IMR-90 (cell line): ENCODE measurements around the gene LEP. TPM values are rescaled to one million over a fixed set of nuclear protein-coding genes. Genes with fewer than 3 reads are reported as not detected.
"Not testable (repeated sequence)": the region's sequence is repeated elsewhere in the genome, so short reads cannot be mapped to it uniquely, and the experiment has no call there.

ENCODE experiments used
- ATAC-seq: fragments of 200-7000 bp; cut with Tn5 transposase; 2 replicates; pipeline ENCODE4 v1.9.1; 2020; ENCODE audit warnings: low read depth, mild to moderate bottlenecking, moderate library complexity
- BruUV-seq: library from RNA; stranded (reverse); fragments of 400-500 nt; replicated peaks from 2 replicates; lab custom pipeline; 2021; lab: Mats Ljungman, UMichigan
- CTCF ChIA-PET: fragments of 300-600 bp; formaldehyde crosslinking; extraction: SDS; loops from one replicate; lab custom pipeline; 2021; ENCODE audit warnings: antibody characterized with exemption; lab: Yijun Ruan, JAX
- POLR2A ChIA-PET: fragments of 300-600 bp; sonication (Branson Sonifier 250); formaldehyde crosslinking; loops from one replicate; lab custom pipeline; 2022; ENCODE audit warnings: antibody characterized with exemption; ENCODE audit not compliant: unreplicated experiment; lab: Charles Lee
- DNase-seq: peaks from one replicate; pipeline ENCODE4 v3.0.0; 2013
- H2AFZ ChIP-seq: replicated peaks from 2 replicates; pipeline ENCODE3; 2013; ENCODE audit warnings: low read length, mild to moderate bottlenecking; ENCODE audit not compliant: poor library complexity
- H2AK5ac ChIP-seq: 2 replicates; pipeline ENCODE4 v1.6.1; 2013; ENCODE audit warnings: low read depth, low read length, inconsistent platforms
- H2AK9ac ChIP-seq: replicated peaks from 2 replicates; pipeline ENCODE3; 2013; ENCODE audit warnings: mild to moderate bottlenecking, low read depth, low read length, moderate library complexity; ENCODE audit not compliant: poor library complexity
- H2BK120ac ChIP-seq: 2 replicates; pipeline ENCODE4 v1.6.1; 2013; ENCODE audit warnings: low read depth, low read length, inconsistent platforms
- H2BK15ac ChIP-seq: 3 replicates; pipeline ENCODE4 v1.6.1; 2013; ENCODE audit warnings: low read depth, low read length, inconsistent platforms
- H2BK20ac ChIP-seq: 2 replicates; pipeline ENCODE4 v1.6.1; 2013; ENCODE audit warnings: low read depth, mild to moderate bottlenecking, inconsistent platforms, low read length, moderate library complexity
- H2BK5ac ChIP-seq: 2 replicates; pipeline ENCODE4 v1.6.1; 2013; ENCODE audit warnings: mild to moderate bottlenecking, low read depth, low read length, inconsistent platforms; ENCODE audit not compliant: poor library complexity, severe bottlenecking
- H3K14ac ChIP-seq: replicated peaks from 2 replicates; pipeline ENCODE4 v1.6.1; 2013; ENCODE audit warnings: low read depth, low read length, inconsistent platforms
- H3K18ac ChIP-seq: 2 replicates; pipeline ENCODE4 v1.6.1; 2013; ENCODE audit warnings: low read depth, low read length, control low read depth
- H3K23ac ChIP-seq: 2 replicates; pipeline ENCODE4 v1.6.1; 2013; ENCODE audit warnings: low read depth, low read length, inconsistent platforms
- H3K27ac ChIP-seq: 2 replicates; pipeline ENCODE4 v1.5.1; 2013; ENCODE audit warnings: mild to moderate bottlenecking, control low read depth, low read length; ENCODE audit not compliant: insufficient read depth
- H3K27me3 ChIP-seq: 2 replicates; pipeline ENCODE4 v1.6.1; 2013; ENCODE audit warnings: low read length; ENCODE audit not compliant: control insufficient read depth, insufficient read depth
- H3K36me3 ChIP-seq: 2 replicates; pipeline ENCODE4 v1.6.1; 2013; ENCODE audit warnings: low read length, mixed read lengths; ENCODE audit not compliant: control insufficient read depth, insufficient read depth
- H3K4ac ChIP-seq: 2 replicates; pipeline ENCODE4 v1.6.1; 2013; ENCODE audit warnings: low read depth, low read length, inconsistent platforms
- H3K4me1 ChIP-seq: 2 replicates; pipeline ENCODE4 v1.6.1; 2013; ENCODE audit warnings: low read length, mixed read lengths; ENCODE audit not compliant: control insufficient read depth, insufficient read depth
- H3K4me2 ChIP-seq: 2 replicates; pipeline ENCODE4 v1.6.1; 2013; ENCODE audit warnings: low read depth, mild to moderate bottlenecking, control low read depth, low read length, moderate library complexity
- H3K4me3 ChIP-seq: 2 replicates; pipeline ENCODE4 v1.5.1; 2013; ENCODE audit warnings: low read depth, mild to moderate bottlenecking, control low read depth, low read length, moderate library complexity; ENCODE audit not compliant: insufficient read depth
- H3K56ac ChIP-seq: 2 replicates; pipeline ENCODE4 v1.6.1; 2013; ENCODE audit warnings: low read length, inconsistent platforms; ENCODE audit not compliant: insufficient read depth; ENCODE audit errors: extremely low read depth
- H3K79me1 ChIP-seq, 2 experiments: 2 replicates each; pipeline ENCODE4 v1.6.1; 2013; ENCODE audit warnings: low read length in 2 of 2, inconsistent platforms in 1 of 2, low read depth in 1 of 2
- H3K9ac ChIP-seq: 2 replicates; pipeline ENCODE4 v1.6.1; 2013; ENCODE audit warnings: low read depth, low read length, control low read depth
- H3K9me1 ChIP-seq: 2 replicates; pipeline ENCODE4 v1.6.1; 2013; ENCODE audit warnings: low read length, inconsistent platforms; ENCODE audit not compliant: insufficient read depth
- H3K9me3 ChIP-seq: 2 replicates; pipeline ENCODE4 v1.6.1; 2013; ENCODE audit warnings: low read length; ENCODE audit not compliant: control insufficient read depth, insufficient read depth
- H4K20me1 ChIP-seq: 2 replicates; pipeline ENCODE4 v1.6.1; 2013; ENCODE audit warnings: low read length, inconsistent platforms; ENCODE audit not compliant: insufficient read depth
- H4K5ac ChIP-seq: 2 replicates; pipeline ENCODE4 v1.6.1; 2013; ENCODE audit warnings: mild to moderate bottlenecking, low read depth, low read length, control low read depth
- H4K8ac ChIP-seq, 2 experiments: 2 replicates each; pipeline ENCODE4 v1.6.1; 2013; ENCODE audit warnings: low read depth in 2 of 2, low read length in 2 of 2, control low read depth in 1 of 2, inconsistent platforms in 1 of 2
- H4K91ac ChIP-seq: 2 replicates; pipeline ENCODE4 v1.6.1; 2013; ENCODE audit warnings: low read depth, low read length, inconsistent platforms; ENCODE audit not compliant: insufficient read depth
- WGBS, 2 experiments: methylation state at CpG; one replicate each; pipeline versions ENCODE4 v1.1.5 to v1.1.7; 2013; ENCODE audit warnings: missing lambda C conversion rate in 2 of 2; ENCODE audit not compliant: insufficient read length in 1 of 2; ENCODE audit errors: extremely low coverage in 2 of 2; 5-methylcytosine and 5-hydroxymethylcytosine counted together
- dilution Hi-C: fragments of 300-500 bp; cut with HindIII; formaldehyde crosslinking; loops from one replicate; pipeline ENCODE4 v1.14.3; 2018; ENCODE audit warnings: low sequenced_read_pairs; ENCODE audit not compliant: unreplicated experiment
- in situ Hi-C: fragments of 300-500 bp; cut with MboI; formaldehyde crosslinking; loops from 3 replicates; pipeline ENCODE4 v1.14.3; 2019; ENCODE audit warnings: low sequenced_read_pairs, inconsistent platforms, mixed read lengths
- intact Hi-C: fragments of 100-400 bp; cut with micrococcal nuclease; formaldehyde crosslinking; loops from 2 replicates; pipeline ENCODE4 v1.10.0; 2022
- polyA plus RNA-seq, 3 experiments: library from polyadenylated mRNA; depleted of rRNA; stranded (reverse); fragments of >200 nt; gene quantifications; 2 replicates each; pipeline ENCODE4 v1.2.3, GENCODE V29; 2012; ENCODE audit warnings: low replicate concordance in 1 of 3
- total RNA-seq: library from RNA; depleted of rRNA; stranded (reverse); fragments of >200 nt; gene quantifications from 2 replicates; pipeline ENCODE4 v1.2.3, GENCODE V29; 2012

The LEP gene
- total and polyA plus RNA-seq, 2 of the 4 experiments (the other 2 are of a cell fraction): not detected

GRCh38 chr7:128298004-128298403 lies 56.9 kb downstream of the LEP start:
- CTCF ChIA-PET, H3K18ac ChIP-seq: not testable (repeated sequence)

More at GRCh38 chr7:128298004-128298403, 56.9 kb downstream of the LEP start:
- DNase-seq, H2BK120ac ChIP-seq, dilution Hi-C loops, H3K14ac ChIP-seq, H3K79me1 ChIP-seq, POLR2A ChIA-PET, H3K36me3 ChIP-seq, H2AK5ac ChIP-seq, H3K4me2 ChIP-seq, intact Hi-C loops, H4K91ac ChIP-seq, H3K27me3 ChIP-seq, H4K8ac ChIP-seq, H3K4me3 ChIP-seq, H3K9ac ChIP-seq, H2AK9ac ChIP-seq, H2BK15ac ChIP-seq, H4K5ac ChIP-seq, H3K23ac ChIP-seq, H4K20me1 ChIP-seq, in situ Hi-C loops, H2BK5ac ChIP-seq, ATAC-seq, H3K9me1 ChIP-seq, H3K4me1 ChIP-seq, H2BK20ac ChIP-seq, H3K56ac ChIP-seq, H2AFZ ChIP-seq, BruUV-seq, H3K27ac ChIP-seq, H3K4ac ChIP-seq, H3K9me3 ChIP-seq: not testable (repeated sequence)
- WGBS, 2 experiments: 100% methylated on average over 2 of the region's 7 CpGs; no CpG with 5 or more reads in 1 of the 2 experiments
